ENCODE measurements around the gene ING3.

The ING3 gene

GRCh38 chr7:120986650-120987049, 36.1 kb downstream of the ING3 start:
- DNase-seq (ENCODE audit: low read depth) = no peak
- H3K4me3 ChIP-seq (ENCODE audit: control insufficient read depth, low read depth, low read length) = no peak overlapping the region
- TF ChIP-seq, protein P1, sequence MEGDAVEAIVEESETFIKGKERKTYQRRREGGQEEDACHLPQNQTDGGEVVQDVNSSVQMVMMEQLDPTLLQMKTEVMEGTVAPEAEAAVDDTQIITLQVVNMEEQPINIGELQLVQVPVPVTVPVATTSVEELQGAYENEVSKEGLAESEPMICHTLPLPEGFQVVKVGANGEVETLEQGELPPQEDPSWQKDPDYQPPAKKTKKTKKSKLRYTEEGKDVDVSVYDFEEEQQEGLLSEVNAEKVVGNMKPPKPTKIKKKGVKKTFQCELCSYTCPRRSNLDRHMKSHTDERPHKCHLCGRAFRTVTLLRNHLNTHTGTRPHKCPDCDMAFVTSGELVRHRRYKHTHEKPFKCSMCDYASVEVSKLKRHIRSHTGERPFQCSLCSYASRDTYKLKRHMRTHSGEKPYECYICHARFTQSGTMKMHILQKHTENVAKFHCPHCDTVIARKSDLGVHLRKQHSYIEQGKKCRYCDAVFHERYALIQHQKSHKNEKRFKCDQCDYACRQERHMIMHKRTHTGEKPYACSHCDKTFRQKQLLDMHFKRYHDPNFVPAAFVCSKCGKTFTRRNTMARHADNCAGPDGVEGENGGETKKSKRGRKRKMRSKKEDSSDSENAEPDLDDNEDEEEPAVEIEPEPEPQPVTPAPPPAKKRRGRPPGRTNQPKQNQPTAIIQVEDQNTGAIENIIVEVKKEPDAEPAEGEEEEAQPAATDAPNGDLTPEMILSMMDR (IDR thresholded peaks at IDR 0.05; ENCODE audit: control insufficient read depth, insufficient read depth, low read depth, low read length, missing control alignments) = no peak

DNA sequence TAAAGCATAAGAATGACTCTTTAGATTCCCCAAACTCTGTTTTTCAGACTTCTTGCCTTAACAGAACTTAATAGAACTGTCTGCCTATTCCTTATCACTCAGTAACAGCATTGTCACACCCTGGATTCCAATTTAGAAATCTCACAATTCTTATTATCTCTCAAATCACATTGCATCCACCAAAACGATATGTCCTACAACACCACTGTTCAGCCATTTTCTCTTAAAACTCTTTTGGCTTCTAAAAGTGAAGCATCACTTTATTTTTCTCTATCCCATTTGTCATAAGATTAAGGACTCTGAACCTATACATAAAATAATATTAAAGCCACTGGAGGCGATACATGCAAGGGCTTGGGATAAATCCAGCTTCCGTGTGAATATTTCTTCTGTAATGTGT, 36.7 kb downstream of the ING3 start:
- no peak for DNase-seq (ENCODE audit: low read depth)
- H3K4me3 ChIP-seq (ENCODE audit: control insufficient read depth, low read depth, low read length) = no peak overlapping the region
- TF ChIP-seq, protein P1 (IDR thresholded peaks at IDR 0.05; ENCODE audit: control insufficient read depth, insufficient read depth, low read depth, low read length, missing control alignments) = no peak

- TF ChIP-seq, protein P1 (IDR thresholded peaks at IDR 0.05; ENCODE audit: control insufficient read depth, insufficient read depth, low read depth, low read length, missing control alignments) = peak; percentile 97
- peak; percentile 82 for DNase-seq (ENCODE audit: low read depth)
- H3K4me3 ChIP-seq (ENCODE audit: control insufficient read depth, low read depth, low read length) = peak overlapping the region; percentile 66
Measured at GRCh38 chr7:120987683-120988590, 37.4 kb downstream of the ING3 start.

GRCh38 chr7:120988591-120989256, 38.1 kb downstream of the ING3 start, which contains the start of gene CPED1:
CPED1 (plus strand) TSS chr7:120988711; CDS start chr7:120989622, 911 bp downstream.
- TF ChIP-seq, protein P1 (IDR thresholded peaks at IDR 0.05; ENCODE audit: control insufficient read depth, insufficient read depth, low read depth, low read length, missing control alignments) = no peak
- H3K4me3 ChIP-seq (ENCODE audit: control insufficient read depth, low read depth, low read length) = peak within 1 kb of the TSS; percentile 66
- peak; percentile 65 for DNase-seq (ENCODE audit: low read depth)

- DNase-seq (ENCODE audit: low read depth) = no peak
- peak overlapping the region; percentile 66 for H3K4me3 ChIP-seq (ENCODE audit: control insufficient read depth, low read depth, low read length)
- TF ChIP-seq, protein P1 (IDR thresholded peaks at IDR 0.05; ENCODE audit: control insufficient read depth, insufficient read depth, low read depth, low read length, missing control alignments) = no peak
Measured at GRCh38 chr7:120989257-120990220, 39.0 kb downstream of the ING3 start.

All from AG09309 (cell line).